SK-N-SH (cell line): ENCODE data around the gene CGB2. TPM values are rescaled to one million over a fixed set of nuclear protein-coding genes. Genes with fewer than 3 reads are reported as not detected.

Experiments
- CTCF ChIA-PET: fragments of 300-600, 350-600 bp; formaldehyde crosslinking; extraction: SDS; loops from one replicate; lab custom pipeline; 2021; lab: Yijun Ruan, JAX
- POLR2A ChIA-PET: fragments of 350-600 bp; sonication (Branson Sonifier 250); formaldehyde crosslinking; extraction: SDS; loops from one replicate; lab custom pipeline; 2020; ENCODE audit warnings: antibody characterized with exemption, inconsistent platforms; lab: Yijun Ruan, JAX
- DNase-seq: peaks from one replicate; pipeline ENCODE4 v3.0.0; 2012
- H2AFZ ChIP-seq: fragments of 200-600 bp; sonication (generic); 2 replicates; pipeline ENCODE4 v1.8.1; 2016; ENCODE audit warnings: antibody characterized with exemption, mild to moderate bottlenecking, low read depth
- H3F3A ChIP-seq: fragments of 200-600 bp; sonication (generic); replicated peaks from 2 replicates; pipeline ENCODE3; 2016; ENCODE audit warnings: antibody characterized with exemption, mild to moderate bottlenecking; ENCODE audit not compliant: insufficient read depth
- H3K27ac ChIP-seq, 2 experiments: fragments of 200-500 bp in 1 of 2; fragments of 200-600 bp in 1 of 2; sonication (Bioruptor generic) in 1 of 2; sonication (generic), shearing (Covaris generic) in 1 of 2; 2 replicates each; pipeline versions ENCODE4 v1.5.1 to v1.6.1; 2014 to 2016; ENCODE audit warnings: low read depth in 2 of 2, inconsistent platforms in 1 of 2, low read length in 1 of 2, mild to moderate bottlenecking in 1 of 2, mixed read lengths in 1 of 2
- H3K27me3 ChIP-seq: fragments of 200-600 bp; sonication (generic), shearing (Covaris generic); 2 replicates; pipeline ENCODE4 v1.6.1; 2016; ENCODE audit warnings: mixed run types; ENCODE audit not compliant: insufficient read depth
- H3K36me3 ChIP-seq, 2 experiments: fragments of 200-500 bp in 1 of 2; fragments of 200-600 bp in 1 of 2; sonication (Bioruptor generic) in 1 of 2; sonication (generic) in 1 of 2; replicated peaks in 1 of 2; 2 replicates each; pipeline versions ENCODE3 to v1.5.1; 2014 to 2016; ENCODE audit warnings: low read length in 1 of 2, mild to moderate bottlenecking in 1 of 2; ENCODE audit not compliant: insufficient read depth in 2 of 2, control insufficient read depth in 1 of 2
- H3K4me1 ChIP-seq, 2 experiments: fragments of 200-500 bp in 1 of 2; fragments of 200-600 bp in 1 of 2; sonication (Bioruptor generic) in 1 of 2; sonication (generic), shearing (Covaris generic) in 1 of 2; 2 replicates each; pipeline versions ENCODE4 v1.5.1 to v1.6.1; 2014 to 2016; ENCODE audit warnings: low read depth in 1 of 2, low read length in 1 of 2, mixed run types in 1 of 2; ENCODE audit not compliant: insufficient read depth in 2 of 2, control insufficient read depth in 1 of 2
- H3K4me2 ChIP-seq: fragments of 200-600 bp; sonication (generic), shearing (Covaris generic); 2 replicates; pipeline ENCODE4 v1.6.1; 2017; ENCODE audit warnings: mixed run types
- H3K4me3 ChIP-seq, 2 experiments: fragments of 200-500 bp in 1 of 2; fragments of 200-600 bp in 1 of 2; sonication (Bioruptor generic) in 1 of 2; sonication (generic), shearing (Covaris generic) in 1 of 2; 2 replicates each; pipeline versions ENCODE4 v1.5.1 to v1.8.1; 2014 to 2016; ENCODE audit warnings: low read depth in 2 of 2, inconsistent platforms in 1 of 2, low read length in 1 of 2, mild to moderate bottlenecking in 1 of 2, mixed read lengths in 1 of 2, moderate library complexity in 1 of 2
- H3K79me2 ChIP-seq: fragments of 200-600 bp; sonication (generic); 2 replicates; pipeline ENCODE4 v1.8.1; 2017; ENCODE audit warnings: mild to moderate bottlenecking; ENCODE audit not compliant: insufficient read depth
- H3K9ac ChIP-seq: fragments of 200-600 bp; sonication (generic); 2 replicates; pipeline ENCODE4 v1.6.1; 2017; ENCODE audit warnings: mixed run types
- H3K9me2 ChIP-seq: fragments of 200-600 bp; sonication (generic); 2 replicates; pipeline ENCODE4 v1.6.1; 2017; ENCODE audit warnings: mixed run types
- H3K9me3 ChIP-seq: fragments of 200-600 bp; sonication (generic); 2 replicates; pipeline ENCODE4 v1.6.1; 2017; ENCODE audit warnings: mixed run types, mild to moderate bottlenecking, moderate library complexity
- H4K20me1 ChIP-seq: fragments of 200-600 bp; sonication (generic); 2 replicates; pipeline ENCODE4 v1.6.1; 2017; ENCODE audit warnings: mild to moderate bottlenecking, mixed run types; ENCODE audit not compliant: insufficient read depth
- EP300 ChIP-seq, 2 experiments: IDR thresholded peaks; 2 replicates each; pipeline versions ENCODE4 v1.4.0 to v1.6.1; 2012; ENCODE audit warnings: borderline replicate concordance in 1 of 2, low read depth in 1 of 2, low read length in 1 of 2
- FOSL2 ChIP-seq: IDR thresholded peaks from 2 replicates; pipeline ENCODE4 v1.4.0; 2012; ENCODE audit warnings: low read depth, mild to moderate bottlenecking, moderate library complexity, borderline replicate concordance
- FOXJ3 ChIP-seq: sonication (generic); formaldehyde crosslinking; IDR thresholded peaks from 2 replicates; pipeline ENCODE4 v1.5.1; 2020; ENCODE audit warnings: mild to moderate bottlenecking, missing genetic modification reagents
- GABPA ChIP-seq: IDR thresholded peaks from 2 replicates; pipeline ENCODE4 v1.4.0; 2012; ENCODE audit warnings: low read depth, mild to moderate bottlenecking
- GATA2 ChIP-seq: sonication (generic); formaldehyde crosslinking; IDR thresholded peaks from 2 replicates; pipeline ENCODE4 v1.5.0; 2020; ENCODE audit warnings: mild to moderate bottlenecking, missing genetic modification reagents
- JUND ChIP-seq: IDR thresholded peaks from 2 replicates; pipeline ENCODE4 v1.4.0; 2012
- NFIC ChIP-seq: IDR thresholded peaks from 2 replicates; pipeline ENCODE4 v1.4.0; 2012; ENCODE audit warnings: borderline replicate concordance
- POLR2AphosphoS5 ChIP-seq: IDR thresholded peaks from 2 replicates; pipeline ENCODE4 v1.6.1; 2012; ENCODE audit warnings: low read depth, low read length
- RAD21 ChIP-seq: IDR thresholded peaks from 2 replicates; pipeline ENCODE4 v1.6.1; 2012; ENCODE audit warnings: mild to moderate bottlenecking, low read length
- RFX5 ChIP-seq: IDR thresholded peaks from 2 replicates; pipeline ENCODE4 v1.6.1; 2012; ENCODE audit warnings: mild to moderate bottlenecking, improper control_type of control experiment, low read length
- RXRA ChIP-seq: IDR thresholded peaks from 2 replicates; pipeline ENCODE4 v1.4.0; 2012; ENCODE audit warnings: low read depth, mild to moderate bottlenecking, borderline replicate concordance
- SIN3A ChIP-seq: IDR thresholded peaks from 2 replicates; pipeline ENCODE4 v1.6.1; 2012; ENCODE audit warnings: low read depth, mild to moderate bottlenecking, low read length, moderate library complexity, borderline replicate concordance
- SMC3 ChIP-seq: IDR thresholded peaks from 2 replicates; pipeline ENCODE4 v1.6.1; 2012; ENCODE audit warnings: low read depth, low read length, improper control_type of control experiment
- TAF1 ChIP-seq: IDR thresholded peaks from 2 replicates; pipeline ENCODE4 v1.6.1; 2012; ENCODE audit warnings: low read depth, mild to moderate bottlenecking, low read length, moderate library complexity, borderline replicate concordance
- TCF12 ChIP-seq: IDR thresholded peaks from 2 replicates; pipeline ENCODE4 v1.4.0; 2012
- YY1 ChIP-seq: IDR thresholded peaks from 2 replicates; pipeline ENCODE4 v1.4.0; 2012; ENCODE audit warnings: low read depth, mild to moderate bottlenecking
- WGBS: methylation state at CpG from one replicate; pipeline ENCODE4 v1.1.6; 2017; ENCODE audit warnings: low lambda C conversion rate; 5-methylcytosine and 5-hydroxymethylcytosine counted together
- polyA plus RNA-seq, 3 experiments: library from polyadenylated mRNA; depleted of rRNA; stranded (reverse); fragments of >200 nt; gene quantifications; 2 replicates each; pipeline ENCODE4 v1.2.3, GENCODE V29; 2012
- TF ChIP-seq, protein P1 (sequence below): IDR thresholded peaks from 2 replicates; pipeline ENCODE4 v1.6.1; 2012; ENCODE audit warnings: mild to moderate bottlenecking, low read depth, low read length, moderate library complexity

CGB2 gene
- polyA plus RNA-seq, 1 of the 3 experiments (the other 2 are of a cell fraction) = 0.64 TPM

DNA sequence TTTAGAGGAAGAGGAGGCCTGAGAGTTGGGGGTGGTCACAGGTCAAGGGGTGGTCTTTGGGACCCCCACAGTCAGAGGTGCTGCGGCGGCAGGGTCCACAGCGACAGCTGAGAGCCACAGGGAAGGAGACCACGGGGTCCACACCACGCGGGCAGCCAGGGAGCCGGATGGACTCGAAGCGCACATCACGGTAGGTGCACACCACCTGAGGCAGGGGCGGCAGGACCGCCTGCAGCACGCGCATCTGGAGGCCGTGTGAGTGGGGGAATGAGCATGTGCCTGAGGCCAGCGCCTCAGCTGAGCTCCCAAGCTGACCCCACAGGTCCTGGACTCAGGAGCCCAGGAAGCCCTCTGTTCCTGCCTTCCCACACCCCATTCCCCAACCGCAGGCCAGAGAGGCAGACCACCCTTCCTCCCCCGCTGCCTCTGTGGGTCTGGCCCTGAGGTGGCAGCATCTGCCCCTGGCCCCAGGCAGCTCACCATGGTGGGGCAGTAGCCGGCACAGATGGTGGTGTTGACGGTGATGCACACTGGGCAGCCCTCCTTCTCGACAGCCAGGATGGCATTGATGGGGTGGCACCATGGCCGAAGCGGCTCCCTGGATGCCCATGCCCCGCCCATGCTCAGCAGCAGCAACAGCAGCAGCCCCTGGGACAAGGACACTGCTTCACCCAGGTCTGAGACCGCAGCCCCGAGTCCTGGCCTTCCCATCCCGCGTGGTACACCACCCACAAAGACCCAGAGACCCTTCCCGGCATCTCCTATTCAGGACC, 15.4 kb upstream of the CGB2 start:
- Histone ChIP-seq H3K4me2 (no peak overlapping the region), H4K20me1 (no peaks in the 10 kb centered on the region), H2AFZ (no peak overlapping the region), H3K4me3 (no peak overlapping the region), H3K79me2 (no peaks in the 10 kb centered on the region), H3K27ac (no peak overlapping the region), H3K9ac (no peak overlapping the region), H3K9me2 (no peaks in the 10 kb centered on the region), H3F3A (peaks cover 17% of the 10 kb centered on the region), H3K9me3 (no peaks in the 10 kb centered on the region), H3K27me3 (no peaks in the 10 kb centered on the region), H3K4me1 (peaks cover 0 to 35% of the 10 kb centered on the region in 2 experiments; a peak in 1 of 4 replicates), H3K36me3 (peaks cover 0 to 32% of the 10 kb centered on the region in 2 experiments)
- ChIA-PET CTCF (interaction anchor here (1.4 kb wide), 1 partner anchor 16 kb away, joined by 3 read pairs; no protein-coding TSS in a partner anchor), POLR2A (no interaction called here)
- TF ChIP-seq GABPA (no peak), GATA2 (CRISPR knock-in tag) (no peak), SMC3 (no peak), FOXJ3 (CRISPR knock-in tag) (no peak), TAF1 (no peak), NFIC (no peak), EP300 (IDR thresholded peaks at IDR 0.05; ENCODE audit: borderline replicate concordance in 1 of 2, low read depth in 1 of 2, low read length in 1 of 2) (no peak), JUND (no peak), POLR2AphosphoS5 (no peak), FOSL2 (no peak), RFX5 (no peak), SIN3A (no peak), YY1 (no peak), TCF12 (no peak), RAD21 (no peak), RXRA (no peak)
- TF ChIP-seq, protein P1, sequence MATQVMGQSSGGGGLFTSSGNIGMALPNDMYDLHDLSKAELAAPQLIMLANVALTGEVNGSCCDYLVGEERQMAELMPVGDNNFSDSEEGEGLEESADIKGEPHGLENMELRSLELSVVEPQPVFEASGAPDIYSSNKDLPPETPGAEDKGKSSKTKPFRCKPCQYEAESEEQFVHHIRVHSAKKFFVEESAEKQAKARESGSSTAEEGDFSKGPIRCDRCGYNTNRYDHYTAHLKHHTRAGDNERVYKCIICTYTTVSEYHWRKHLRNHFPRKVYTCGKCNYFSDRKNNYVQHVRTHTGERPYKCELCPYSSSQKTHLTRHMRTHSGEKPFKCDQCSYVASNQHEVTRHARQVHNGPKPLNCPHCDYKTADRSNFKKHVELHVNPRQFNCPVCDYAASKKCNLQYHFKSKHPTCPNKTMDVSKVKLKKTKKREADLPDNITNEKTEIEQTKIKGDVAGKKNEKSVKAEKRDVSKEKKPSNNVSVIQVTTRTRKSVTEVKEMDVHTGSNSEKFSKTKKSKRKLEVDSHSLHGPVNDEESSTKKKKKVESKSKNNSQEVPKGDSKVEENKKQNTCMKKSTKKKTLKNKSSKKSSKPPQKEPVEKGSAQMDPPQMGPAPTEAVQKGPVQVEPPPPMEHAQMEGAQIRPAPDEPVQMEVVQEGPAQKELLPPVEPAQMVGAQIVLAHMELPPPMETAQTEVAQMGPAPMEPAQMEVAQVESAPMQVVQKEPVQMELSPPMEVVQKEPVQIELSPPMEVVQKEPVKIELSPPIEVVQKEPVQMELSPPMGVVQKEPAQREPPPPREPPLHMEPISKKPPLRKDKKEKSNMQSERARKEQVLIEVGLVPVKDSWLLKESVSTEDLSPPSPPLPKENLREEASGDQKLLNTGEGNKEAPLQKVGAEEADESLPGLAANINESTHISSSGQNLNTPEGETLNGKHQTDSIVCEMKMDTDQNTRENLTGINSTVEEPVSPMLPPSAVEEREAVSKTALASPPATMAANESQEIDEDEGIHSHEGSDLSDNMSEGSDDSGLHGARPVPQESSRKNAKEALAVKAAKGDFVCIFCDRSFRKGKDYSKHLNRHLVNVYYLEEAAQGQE = no peak
- 47% methylated on average over 3 of the region's 29 CpGs for WGBS
- DNase-seq = no peak
